SK-N-SH (cell line): ENCODE data around the gene CERKL.

Experiments used
- CHD2 ChIP-seq: fragments of 150-350 bp; IDR thresholded peaks from 2 replicates; pipeline ENCODE4 v1.6.1; 2018; ENCODE audit warnings: low read length; ENCODE audit not compliant: partially characterized antibody
- TF ChIP-seq, protein P1 (sequence below): IDR thresholded peaks from 2 replicates; pipeline ENCODE4 v1.4.0; 2012; ENCODE audit warnings: low read depth
- TF ChIP-seq, protein P2 (sequence below): fragments of 150-350 bp; IDR thresholded peaks from 2 replicates; pipeline ENCODE4 v1.6.1; 2017; ENCODE audit warnings: antibody characterized with exemption, low read length, low read depth, borderline replicate concordance

DNA sequence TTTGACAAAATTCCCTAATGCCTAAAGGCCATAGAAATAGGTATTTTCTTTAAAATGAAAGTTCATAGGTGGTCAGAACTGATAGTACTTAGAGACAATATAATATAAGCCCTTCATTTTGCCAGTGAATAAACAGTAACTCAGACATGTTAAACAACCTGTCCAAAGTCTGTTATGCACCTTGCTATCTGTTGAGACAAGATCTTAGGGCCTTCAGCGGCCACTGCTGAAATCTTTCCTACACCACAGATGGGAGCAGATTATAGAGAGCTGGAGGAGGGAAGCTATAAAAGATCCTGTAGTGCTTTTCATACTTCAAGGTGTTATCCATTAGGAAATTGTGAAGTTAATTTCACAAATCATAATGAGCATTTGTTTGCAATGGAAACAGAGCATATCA lies 13.8 kb downstream of the CERKL start:
- TF ChIP-seq, protein P1, sequence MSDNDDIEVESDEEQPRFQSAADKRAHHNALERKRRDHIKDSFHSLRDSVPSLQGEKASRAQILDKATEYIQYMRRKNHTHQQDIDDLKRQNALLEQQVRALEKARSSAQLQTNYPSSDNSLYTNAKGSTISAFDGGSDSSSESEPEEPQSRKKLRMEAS: no peak
- TF ChIP-seq, protein P2, sequence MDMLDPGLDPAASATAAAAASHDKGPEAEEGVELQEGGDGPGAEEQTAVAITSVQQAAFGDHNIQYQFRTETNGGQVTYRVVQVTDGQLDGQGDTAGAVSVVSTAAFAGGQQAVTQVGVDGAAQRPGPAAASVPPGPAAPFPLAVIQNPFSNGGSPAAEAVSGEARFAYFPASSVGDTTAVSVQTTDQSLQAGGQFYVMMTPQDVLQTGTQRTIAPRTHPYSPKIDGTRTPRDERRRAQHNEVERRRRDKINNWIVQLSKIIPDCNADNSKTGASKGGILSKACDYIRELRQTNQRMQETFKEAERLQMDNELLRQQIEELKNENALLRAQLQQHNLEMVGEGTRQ: no peak
- no peak for TF ChIP-seq CHD2
